GM12873 (cell line): ENCODE results near the gene TRIML1.

Experiments used
- CTCF ChIP-seq: IDR thresholded peaks from 2 replicates; pipeline ENCODE4 v1.5.1; 2012; ENCODE audit warnings: low read depth, mild to moderate bottlenecking, moderate library complexity, low read length, control low read depth; ENCODE audit not compliant: insufficient read depth; ENCODE audit errors: missing control alignments

TRIML1 gene

GRCh38 chr4:188138227-188138626 lies 1.0 kb upstream of the TRIML1 start:
- TF ChIP-seq CTCF, result no peak

GRCh38 chr4:188139671-188140070 lies 430 bp downstream of the TRIML1 start:
- TF ChIP-seq CTCF, result no peak

- no peak for TF ChIP-seq CTCF
Observed at GRCh38 chr4:188143731-188144130, 4.5 kb downstream of the TRIML1 start.

DNA sequence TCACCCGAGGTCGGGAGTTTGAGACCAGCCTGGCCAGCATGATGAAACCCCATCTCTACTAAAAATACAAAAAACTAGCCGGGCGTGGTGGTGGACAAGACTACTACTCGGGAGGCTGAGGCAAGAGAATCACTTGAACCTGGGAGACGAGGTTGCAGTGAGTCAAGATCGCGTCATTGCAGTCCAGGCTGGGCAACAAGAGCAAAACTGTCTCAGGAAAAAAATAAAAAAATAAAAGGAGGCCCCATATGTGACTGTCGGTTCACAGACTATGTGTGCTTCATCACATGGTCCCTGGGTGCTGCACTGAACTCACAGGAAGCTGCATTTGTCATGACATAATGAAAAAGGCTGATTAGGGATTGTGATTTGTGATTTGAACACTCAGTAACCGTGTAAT lies 6.4 kb downstream of the TRIML1 start:
- no peak for TF ChIP-seq CTCF

DNA sequence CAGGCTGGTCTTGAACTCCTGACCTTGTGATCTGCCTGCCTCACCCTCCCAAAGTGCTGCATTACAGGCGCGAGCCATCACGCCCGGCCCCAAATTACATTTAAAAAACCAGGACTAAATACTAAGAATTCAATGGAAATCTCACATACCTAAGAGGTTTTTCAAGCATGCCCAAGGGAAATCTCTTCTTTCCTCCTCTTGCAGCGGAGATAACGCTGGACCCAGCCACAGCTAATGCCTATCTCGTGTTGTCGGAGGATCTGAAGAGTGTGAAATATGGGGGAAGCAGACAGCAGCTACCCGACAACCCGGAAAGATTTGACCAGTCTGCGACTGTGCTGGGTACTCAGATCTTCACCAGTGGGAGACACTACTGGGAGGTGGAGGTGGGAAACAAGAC lies 7.4 kb downstream of the TRIML1 start:
- no peak for TF ChIP-seq CTCF

DNA sequence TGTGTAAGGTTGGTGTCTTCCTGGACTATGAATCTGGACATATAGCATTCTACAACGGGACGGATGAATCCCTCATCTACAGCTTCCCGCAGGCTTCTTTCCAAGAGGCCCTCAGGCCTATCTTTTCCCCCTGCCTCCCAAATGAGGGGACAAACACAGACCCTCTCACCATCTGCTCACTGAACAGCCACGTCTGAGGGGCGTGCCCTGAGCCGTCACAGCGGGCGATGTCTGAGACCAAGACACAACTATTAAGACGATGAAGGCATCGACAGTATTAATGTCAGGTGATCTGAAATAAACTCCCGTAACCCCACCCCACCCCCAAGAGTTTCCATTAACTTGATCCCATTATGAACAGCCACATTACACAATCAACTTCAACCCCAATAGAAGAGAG lies 7.9 kb downstream of the TRIML1 start:
- TF ChIP-seq CTCF, result no peak

DNA sequence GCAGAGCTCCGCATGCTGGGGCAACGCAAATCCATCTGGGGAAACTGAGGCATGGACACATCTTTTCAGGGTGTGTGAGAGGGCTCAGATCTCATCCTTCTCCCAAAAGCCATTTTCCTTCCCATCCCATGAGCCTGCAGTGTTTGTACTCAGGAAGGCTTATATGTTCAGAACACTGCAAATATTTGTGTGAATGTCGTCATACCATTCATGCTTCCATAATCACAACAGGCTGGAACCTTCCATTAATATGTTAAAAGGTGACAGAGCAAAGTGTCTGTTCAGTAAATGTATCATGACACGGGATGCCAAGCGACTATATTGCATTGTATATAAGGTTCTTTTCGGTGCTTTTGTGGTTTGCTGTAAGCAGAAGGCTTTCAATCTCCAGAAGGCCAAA lies 8.5 kb downstream of the TRIML1 start:
- TF ChIP-seq CTCF, result no peak

DNA sequence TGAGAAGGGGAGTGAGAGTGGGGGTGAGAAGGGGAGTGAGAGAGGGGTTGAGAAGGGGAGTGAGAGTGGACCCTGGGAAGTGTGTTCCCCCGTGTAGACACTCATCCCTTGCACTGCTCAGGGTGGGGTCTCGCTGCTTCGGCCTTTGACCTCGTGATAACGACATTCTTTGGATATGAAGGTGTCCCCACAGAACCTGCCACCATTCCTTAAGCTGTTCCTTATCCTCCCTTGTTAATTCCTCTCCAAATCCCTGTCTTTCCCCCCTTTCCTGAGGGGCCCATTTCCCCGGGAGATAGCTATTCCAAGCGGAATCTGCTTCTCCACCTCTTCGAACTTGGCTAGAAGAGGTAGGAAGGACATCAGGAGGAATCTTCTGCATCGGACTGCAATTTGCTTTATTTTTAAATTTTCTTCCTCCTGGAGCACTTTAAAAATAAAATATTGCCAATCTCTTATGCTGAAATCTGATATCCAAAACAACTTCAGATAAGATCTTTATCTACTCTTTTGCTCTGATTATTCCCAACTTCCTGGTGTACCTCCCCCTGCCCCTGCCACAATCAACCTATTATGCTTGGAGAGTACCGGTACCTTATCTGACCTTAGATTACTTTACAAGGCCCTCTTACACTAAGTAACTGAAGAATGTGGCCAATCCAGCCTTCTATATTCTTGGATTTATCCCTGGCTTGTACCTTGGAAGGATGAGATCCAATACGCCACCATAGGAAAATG lies 15.6 kb downstream of the TRIML1 start:
- no peak for TF ChIP-seq CTCF
